ENCODE data around the gene FCN3. TPM values are rescaled to one million over a fixed set of nuclear protein-coding genes. Genes with fewer than 3 reads are reported as not detected.

Gene FCN3
- total and polyA plus RNA-seq, 9 of the 15 experiments (the other 6 are each of a cell fraction or from before 2014, with no cell fraction given): 0.49 TPM; not detected in 8

GRCh38 chr1:27377760-27378495, 3.3 kb upstream of the FCN3 start (continued):
- TF ChIP-seq, protein P1, sequence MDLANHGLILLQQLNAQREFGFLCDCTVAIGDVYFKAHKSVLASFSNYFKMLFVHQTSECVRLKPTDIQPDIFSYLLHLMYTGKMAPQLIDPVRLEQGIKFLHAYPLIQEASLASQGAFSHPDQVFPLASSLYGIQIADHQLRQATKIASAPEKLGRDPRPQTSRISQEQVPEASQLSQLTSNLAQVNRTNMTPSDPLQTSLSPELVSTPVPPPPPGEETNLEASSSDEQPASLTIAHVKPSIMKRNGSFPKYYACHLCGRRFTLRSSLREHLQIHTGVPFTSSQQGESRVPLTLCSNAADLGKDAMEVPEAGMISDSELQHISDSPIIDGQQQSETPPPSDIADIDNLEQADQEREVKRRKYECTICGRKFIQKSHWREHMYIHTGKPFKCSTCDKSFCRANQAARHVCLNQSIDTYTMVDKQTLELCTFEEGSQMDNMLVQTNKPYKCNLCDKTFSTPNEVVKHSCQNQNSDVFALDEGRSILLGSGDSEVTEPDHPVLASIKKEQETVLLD (IDR thresholded peaks at IDR 0.05): peak; percentile 14; the same call in 1 of the 2 replicates
- TF ChIP-seq SLC30A9 (CRISPR knock-in tag; IDR thresholded peaks at IDR 0.05) (no peak), VEZF1 (CRISPR knock-in tag; IDR thresholded peaks at IDR 0.05) (peak; percentile 86), MYC (IDR thresholded peaks at IDR 0.05; ENCODE audit: low read depth, low read length) (peak; percentile 13; the same call in 1 of the 2 replicates), MYC (CRISPR knock-in tag; IDR thresholded peaks at IDR 0.05; ENCODE audit: borderline replicate concordance, low read depth) (no peak), TAL1 (IDR thresholded peaks at IDR 0.05) (0 out of 2 replicates have a peak, but pooled peaks have one; percentile 20), REST (IDR thresholded peaks at IDR 0.05; ENCODE audit: borderline replicate concordance) (no peak), REST (CRISPR knock-in tag; IDR thresholded peaks at IDR 0.05; ENCODE audit: low read depth) (no peak), SMARCE1 (IDR thresholded peaks at IDR 0.05) (peak; percentile 48; the same call in 1 of the 2 replicates), BACH1 (tag; IDR thresholded peaks at IDR 0.05) (no peak), POLR2G (IDR thresholded peaks at IDR 0.05; ENCODE audit: low read depth, low read length) (no peak), ZFPM2 (CRISPR knock-in tag; IDR thresholded peaks at IDR 0.05) (no peak), DPF2 (IDR thresholded peaks at IDR 0.05) (peak; percentile 37; the same call in 1 of the 2 replicates), ETV5 (CRISPR knock-in tag; IDR thresholded peaks at IDR 0.05; ENCODE audit: low read depth) (peak; percentile 50; the same call in 1 of the 2 replicates), POLR2B (IDR thresholded peaks at IDR 0.05; ENCODE audit: low read depth, partially characterized antibody) (no peak)
- TF ChIP-seq, protein P2, sequence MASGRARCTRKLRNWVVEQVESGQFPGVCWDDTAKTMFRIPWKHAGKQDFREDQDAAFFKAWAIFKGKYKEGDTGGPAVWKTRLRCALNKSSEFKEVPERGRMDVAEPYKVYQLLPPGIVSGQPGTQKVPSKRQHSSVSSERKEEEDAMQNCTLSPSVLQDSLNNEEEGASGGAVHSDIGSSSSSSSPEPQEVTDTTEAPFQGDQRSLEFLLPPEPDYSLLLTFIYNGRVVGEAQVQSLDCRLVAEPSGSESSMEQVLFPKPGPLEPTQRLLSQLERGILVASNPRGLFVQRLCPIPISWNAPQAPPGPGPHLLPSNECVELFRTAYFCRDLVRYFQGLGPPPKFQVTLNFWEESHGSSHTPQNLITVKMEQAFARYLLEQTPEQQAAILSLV (tag; IDR thresholded peaks at IDR 0.05): no peak
